Renal cortical epithelial cell (primary cell): ENCODE measurements around the gene XPO6. TPM values are rescaled to one million over a fixed set of nuclear protein-coding genes. Genes with fewer than 3 reads are reported as not detected.

Experiments used
- DNase-seq: peaks from one replicate; pipeline ENCODE4 v3.0.0-alpha.2; 2011; ENCODE audit warnings: low read depth
- total RNA-seq: library from RNA; depleted of rRNA; stranded (reverse); fragments of >200 nt; gene quantifications from 2 replicates; pipeline ENCODE4 v1.2.3, GENCODE V29; 2014

Gene XPO6
- total RNA-seq, 1 donor from 2014 or later = 140 TPM

- no peak for DNase-seq
These were observed 147.6 kb downstream of the XPO6 start for GRCh38 chr16:28064150-28064549.

- DNase-seq = no peak
These were observed 148.1 kb downstream of the XPO6 start, which contains the start of gene GSG1L for GRCh38 chr16:28063591-28064061. Gene GSG1L (minus strand): TSS chr16:28063714. CDS start chr16:28063424, 290 bp downstream.

- no peak for DNase-seq
These were observed 148.8 kb downstream of the XPO6 start for GRCh38 chr16:28062847-28063521.

- no peak for DNase-seq
These were observed 149.4 kb downstream of the XPO6 start for GRCh38 chr16:28062261-28062846.

- DNase-seq = no peak
These were observed 150.2 kb downstream of the XPO6 start for GRCh38 chr16:28061352-28062101.

- no peak for DNase-seq
These were observed 151.8 kb downstream of the XPO6 start for GRCh38 chr16:28059841-28060575.

GRCh38 chr16:28058839-28059589 is 152.8 kb downstream of the XPO6 start:
- no peak for DNase-seq

- no peak for DNase-seq
These were observed 153.8 kb downstream of the XPO6 start for GRCh38 chr16:28057949-28058348.

GRCh38 chr16:28053461-28053860 is 158.3 kb downstream of the XPO6 start:
- no peak for DNase-seq

- no peak for DNase-seq
These were observed 159.3 kb downstream of the XPO6 start for GRCh38 chr16:28052274-28053128.

- no peak for DNase-seq
These were observed 160.3 kb downstream of the XPO6 start for GRCh38 chr16:28051486-28051885.

Other genes with a start within 250 kb of the XPO6 start
- gene GSG1L, start 148.3 kb downstream of the XPO6 start, total RNA-seq = not detected in 2 replicates
- 0.35 and 0.70 TPM in 2 replicates for gene SBK1, start 80.6 kb upstream of the XPO6 start, total RNA-seq
- 0.30 and 0.69 TPM in 2 replicates for gene NPIPB6, start 151.5 kb upstream of the XPO6 start, total RNA-seq
- gene EIF3CL, start 191.9 kb upstream of the XPO6 start, total RNA-seq = 94.5 and 215 TPM in 2 replicates